ENCODE measurements around the gene ACRV1. TPM values are rescaled to one million over a fixed set of nuclear protein-coding genes. Genes with fewer than 3 reads are reported as not detected.

The ACRV1 gene
- total RNA-seq, 1 experiment from 2014 or later = not detected

GRCh38 chr11:125663910-125664309 lies 16.7 kb downstream of the ACRV1 start:
- H3K36me3 ChIP-seq (ENCODE audit: control insufficient read depth, insufficient read depth, low read length) = peaks cover 2% of the 10 kb centered on the region

DNA sequence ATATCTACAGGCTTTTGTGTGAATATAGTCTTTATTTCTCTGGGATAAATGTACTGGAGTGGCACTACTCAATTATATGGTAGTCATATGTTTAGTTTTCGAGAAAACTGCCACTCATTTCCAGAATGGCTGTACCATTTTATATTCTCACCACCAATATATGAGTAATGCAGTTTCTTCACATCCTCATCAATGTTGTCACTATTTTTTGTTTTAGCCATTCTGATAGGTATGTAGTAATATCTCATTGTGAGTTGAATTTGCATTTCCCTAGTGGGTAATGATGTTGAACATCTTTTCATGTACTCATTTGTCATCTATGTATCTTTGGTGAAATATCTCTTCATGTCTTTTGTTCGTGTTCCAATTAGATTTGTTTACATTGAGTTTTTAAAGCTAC lies 18.0 kb downstream of the ACRV1 start:
- Histone ChIP-seq H3K9me3 (peaks cover 2% of the 10 kb centered on the region), H3K4me1 (no peaks in the 10 kb centered on the region), H3K27me3 (replicated peaks; ENCODE audit: control insufficient read depth, insufficient read depth, low read length) (no peaks in the 10 kb centered on the region), H3K36me3 (ENCODE audit: control insufficient read depth, insufficient read depth, low read length) (peaks cover 2% of the 10 kb centered on the region), H3K4me3 (ENCODE audit: low read depth, low read length) (no peak overlapping the region)
- Mint-ChIP-seq H3K27ac (ENCODE audit: unreplicated experiment) (no peak overlapping the region), H3K36me3 (ENCODE audit: insufficient read depth, unreplicated experiment) (peaks cover 93% of the 10 kb centered on the region), H3K4me3 (ENCODE audit: unreplicated experiment) (no peak overlapping the region), H3K27me3 (ENCODE audit: insufficient read depth, unreplicated experiment) (no peaks in the 10 kb centered on the region), H3K9me3 (ENCODE audit: unreplicated experiment) (peaks cover 35% of the 10 kb centered on the region), H3K4me1 (ENCODE audit: low read depth, unreplicated experiment) (no peaks in the 10 kb centered on the region)
- ChIA-PET CTCF (no interaction called here), POLR2A (no interaction called here)
- DNase-seq = no peak
- no peak for TF ChIP-seq CTCF (IDR thresholded peaks at IDR 0.05; ENCODE audit: insufficient read depth in 1 of 2, low read depth in 1 of 2, low read length in 1 of 2, severe bottlenecking in 1 of 2, unreplicated experiment in 1 of 2)
- no TSS peak for BruUV-seq (replicated peaks)
- intact Hi-C loops (cut with micrococcal nuclease; ENCODE audit: unreplicated experiment) = no loop called here

More at GRCh38 chr11:125663910-125664309, 16.7 kb downstream of the ACRV1 start:
- ChIA-PET CTCF (no interaction called here), POLR2A (no interaction called here)
- H3K27me3 ChIP-seq (replicated peaks; ENCODE audit: control insufficient read depth, insufficient read depth, low read length) = no peaks in the 10 kb centered on the region
- H3K27me3 Mint-ChIP-seq (ENCODE audit: insufficient read depth, unreplicated experiment) = no peaks in the 10 kb centered on the region
- intact Hi-C loops (cut with micrococcal nuclease; ENCODE audit: unreplicated experiment) = no loop called here
- H3K4me1 ChIP-seq = no peaks in the 10 kb centered on the region
- no peak for DNase-seq
- no TSS peak for BruUV-seq (replicated peaks)
- peaks cover 35% of the 10 kb centered on the region for H3K9me3 Mint-ChIP-seq (ENCODE audit: unreplicated experiment)
- H3K27ac Mint-ChIP-seq (ENCODE audit: unreplicated experiment) = no peak overlapping the region
- H3K4me1 Mint-ChIP-seq (ENCODE audit: low read depth, unreplicated experiment) = no peaks in the 10 kb centered on the region
- no peak overlapping the region for H3K4me3 Mint-ChIP-seq (ENCODE audit: unreplicated experiment)
- peaks cover 90% of the 10 kb centered on the region for H3K36me3 Mint-ChIP-seq (ENCODE audit: insufficient read depth, unreplicated experiment)
- H3K9me3 ChIP-seq = peaks cover 2% of the 10 kb centered on the region
- no peak for TF ChIP-seq CTCF (IDR thresholded peaks at IDR 0.05; ENCODE audit: insufficient read depth in 1 of 2, low read depth in 1 of 2, low read length in 1 of 2, severe bottlenecking in 1 of 2, unreplicated experiment in 1 of 2)
- H3K4me3 ChIP-seq (ENCODE audit: low read depth, low read length) = no peak overlapping the region

DNA sequence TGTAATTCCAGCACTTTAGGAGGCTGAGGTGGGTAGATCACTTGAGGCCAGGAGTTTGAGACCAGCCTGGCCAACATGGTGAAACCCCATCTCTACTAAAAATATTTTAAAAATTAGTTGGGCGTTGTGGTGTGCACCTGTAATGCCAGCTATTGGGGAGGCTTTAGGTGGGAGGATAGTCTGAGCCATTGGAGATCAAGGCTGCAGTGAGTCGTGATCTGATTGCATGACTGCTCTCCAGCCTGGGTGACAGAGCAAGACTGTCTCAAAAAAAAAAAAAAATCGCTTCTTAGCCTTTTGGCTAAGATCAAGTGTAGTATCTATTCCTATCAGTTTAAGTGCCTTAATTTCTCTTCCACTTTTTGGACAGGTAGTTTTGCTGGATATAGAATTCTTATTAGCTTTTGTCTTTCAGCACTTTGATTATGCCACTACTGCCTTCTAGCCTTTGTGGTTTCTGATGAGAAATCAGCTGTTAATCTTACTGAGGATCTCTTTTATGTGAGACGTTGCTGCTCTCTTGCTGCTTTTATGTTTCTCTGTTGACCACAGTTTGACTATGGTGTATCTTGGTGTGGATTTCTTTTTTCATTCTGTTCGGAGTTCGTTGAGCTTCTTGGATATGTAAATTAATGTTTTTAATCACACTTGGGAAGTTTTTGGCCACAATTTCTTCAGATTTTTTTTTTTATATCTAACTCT lies 31.0 kb downstream of the ACRV1 start:
- H3K4me1 Mint-ChIP-seq (ENCODE audit: low read depth, unreplicated experiment) = no peaks in the 10 kb centered on the region
- no peak overlapping the region for H3K27ac Mint-ChIP-seq (ENCODE audit: unreplicated experiment)
- H3K36me3 Mint-ChIP-seq (ENCODE audit: insufficient read depth, unreplicated experiment) = peaks cover 83% of the 10 kb centered on the region
- H3K36me3 ChIP-seq (ENCODE audit: control insufficient read depth, insufficient read depth, low read length) = peaks cover 3% of the 10 kb centered on the region
- no peak overlapping the region for H3K4me3 Mint-ChIP-seq (ENCODE audit: unreplicated experiment)
- no peak overlapping the region for H3K4me3 ChIP-seq (ENCODE audit: low read depth, low read length)
- no peaks in the 10 kb centered on the region for H3K27me3 ChIP-seq (replicated peaks; ENCODE audit: control insufficient read depth, insufficient read depth, low read length)
- no peaks in the 10 kb centered on the region for H3K9me3 ChIP-seq
- no peak for DNase-seq
- intact Hi-C loops (cut with micrococcal nuclease; ENCODE audit: unreplicated experiment) = no loop called here
- TF ChIP-seq CTCF (IDR thresholded peaks at IDR 0.05; ENCODE audit: insufficient read depth in 1 of 2, low read depth in 1 of 2, low read length in 1 of 2, severe bottlenecking in 1 of 2, unreplicated experiment in 1 of 2) = no peak
- H3K9me3 Mint-ChIP-seq (ENCODE audit: unreplicated experiment) = no peaks in the 10 kb centered on the region
- H3K4me1 ChIP-seq = no peaks in the 10 kb centered on the region
- no TSS peak for BruUV-seq (replicated peaks)
- no peaks in the 10 kb centered on the region for H3K27me3 Mint-ChIP-seq (ENCODE audit: insufficient read depth, unreplicated experiment)
- ChIA-PET POLR2A (no interaction called here), CTCF (no interaction called here)
